PFSK-1 (cell line): Measurements from ENCODE around the gene CEACAM21.

Source experiments
- FOXP2 ChIP-seq: optimal IDR thresholded peaks from 2 replicates; pipeline ENCODE3; 2011; ENCODE audit warnings: borderline replicate concordance, control low read depth, inconsistent platforms; ENCODE audit not compliant: insufficient read depth; ENCODE audit errors: extremely low read length, extremely low read depth
- POLR2AphosphoS5 ChIP-seq: IDR thresholded peaks from 2 replicates; pipeline ENCODE4 v1.6.1; 2012; ENCODE audit warnings: low read depth, mild to moderate bottlenecking, control low read depth, low read length, moderate library complexity
- SIN3A ChIP-seq: IDR thresholded peaks from 2 replicates; pipeline ENCODE4 v1.6.1; 2012; ENCODE audit warnings: mild to moderate bottlenecking, low read length, moderate library complexity, borderline replicate concordance; ENCODE audit not compliant: insufficient read depth
- TAF1 ChIP-seq: IDR thresholded peaks from 2 replicates; pipeline ENCODE4 v1.6.1; 2012; ENCODE audit warnings: low read length, control low read depth, borderline replicate concordance; ENCODE audit not compliant: insufficient read depth
- TF ChIP-seq, protein P1 (sequence below), 2 experiments: IDR thresholded peaks; 2 replicates each; pipeline versions ENCODE4 v1.6.1 to v1.8.0; 2011 to 2012; ENCODE audit warnings: low read depth in 2 of 2, low read length in 2 of 2, control low read depth in 1 of 2, inconsistent platforms in 1 of 2, mild to moderate bottlenecking in 1 of 2, moderate library complexity in 1 of 2; ENCODE audit not compliant: insufficient read depth in 1 of 2

The CEACAM21 gene

DNA sequence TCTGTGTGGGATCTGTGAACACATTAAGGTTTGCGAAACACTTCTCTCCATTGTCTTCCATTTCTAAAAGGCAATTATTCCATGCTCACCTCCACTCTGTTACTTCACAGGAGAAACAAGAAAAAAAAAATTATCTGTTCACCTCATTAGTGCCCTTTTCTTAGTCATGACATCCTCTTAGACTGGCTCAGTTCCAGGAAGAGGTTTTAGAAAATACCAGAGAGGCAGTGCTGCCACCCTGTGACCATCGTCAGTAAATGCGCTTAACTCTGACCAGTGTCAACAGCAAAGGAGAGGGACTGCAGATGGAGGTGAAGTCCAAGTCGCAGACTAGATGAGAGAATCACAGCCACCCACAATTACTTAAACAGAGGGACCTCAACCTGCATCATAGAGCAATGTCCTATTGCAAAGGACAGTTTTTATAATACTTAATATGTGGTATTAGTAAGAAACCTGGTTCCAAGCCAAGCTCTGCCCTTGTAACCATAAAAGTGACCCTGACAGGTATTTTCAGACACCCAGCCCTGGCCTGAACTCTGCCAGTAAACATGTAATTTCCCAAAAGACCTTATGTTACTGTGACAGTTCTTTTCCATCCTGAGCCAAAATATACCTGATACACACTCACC, 19.4 kb downstream of the CEACAM21 start:
- TF ChIP-seq SIN3A (no peak), POLR2AphosphoS5 (no peak), TAF1 (no peak), FOXP2 (no peak)
- TF ChIP-seq, protein P1, sequence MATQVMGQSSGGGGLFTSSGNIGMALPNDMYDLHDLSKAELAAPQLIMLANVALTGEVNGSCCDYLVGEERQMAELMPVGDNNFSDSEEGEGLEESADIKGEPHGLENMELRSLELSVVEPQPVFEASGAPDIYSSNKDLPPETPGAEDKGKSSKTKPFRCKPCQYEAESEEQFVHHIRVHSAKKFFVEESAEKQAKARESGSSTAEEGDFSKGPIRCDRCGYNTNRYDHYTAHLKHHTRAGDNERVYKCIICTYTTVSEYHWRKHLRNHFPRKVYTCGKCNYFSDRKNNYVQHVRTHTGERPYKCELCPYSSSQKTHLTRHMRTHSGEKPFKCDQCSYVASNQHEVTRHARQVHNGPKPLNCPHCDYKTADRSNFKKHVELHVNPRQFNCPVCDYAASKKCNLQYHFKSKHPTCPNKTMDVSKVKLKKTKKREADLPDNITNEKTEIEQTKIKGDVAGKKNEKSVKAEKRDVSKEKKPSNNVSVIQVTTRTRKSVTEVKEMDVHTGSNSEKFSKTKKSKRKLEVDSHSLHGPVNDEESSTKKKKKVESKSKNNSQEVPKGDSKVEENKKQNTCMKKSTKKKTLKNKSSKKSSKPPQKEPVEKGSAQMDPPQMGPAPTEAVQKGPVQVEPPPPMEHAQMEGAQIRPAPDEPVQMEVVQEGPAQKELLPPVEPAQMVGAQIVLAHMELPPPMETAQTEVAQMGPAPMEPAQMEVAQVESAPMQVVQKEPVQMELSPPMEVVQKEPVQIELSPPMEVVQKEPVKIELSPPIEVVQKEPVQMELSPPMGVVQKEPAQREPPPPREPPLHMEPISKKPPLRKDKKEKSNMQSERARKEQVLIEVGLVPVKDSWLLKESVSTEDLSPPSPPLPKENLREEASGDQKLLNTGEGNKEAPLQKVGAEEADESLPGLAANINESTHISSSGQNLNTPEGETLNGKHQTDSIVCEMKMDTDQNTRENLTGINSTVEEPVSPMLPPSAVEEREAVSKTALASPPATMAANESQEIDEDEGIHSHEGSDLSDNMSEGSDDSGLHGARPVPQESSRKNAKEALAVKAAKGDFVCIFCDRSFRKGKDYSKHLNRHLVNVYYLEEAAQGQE (IDR thresholded peaks at IDR 0.05; ENCODE audit: insufficient read depth in 1 of 2, low read depth in 2 of 2, low read length in 2 of 2), result no peak

DNA sequence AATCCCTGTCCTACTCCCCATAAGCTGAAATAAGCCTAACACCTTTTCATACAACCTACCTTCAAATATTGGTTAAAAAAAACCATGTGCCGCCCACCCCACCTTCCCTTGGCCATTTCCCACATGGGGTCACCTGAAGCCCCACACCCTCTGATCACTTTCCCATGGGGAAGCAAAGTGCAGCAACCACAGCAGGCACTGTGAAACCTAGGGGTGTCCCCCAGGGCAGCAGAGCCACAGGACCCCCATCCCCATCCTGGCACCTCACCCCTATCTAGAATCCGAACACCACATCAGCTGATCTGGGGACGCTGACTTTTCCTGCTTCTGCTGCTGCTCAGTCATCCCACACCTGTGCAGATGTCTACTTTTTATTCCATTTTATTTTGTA, 19.9 kb downstream of the CEACAM21 start:
- TF ChIP-seq TAF1, result no peak

DNA sequence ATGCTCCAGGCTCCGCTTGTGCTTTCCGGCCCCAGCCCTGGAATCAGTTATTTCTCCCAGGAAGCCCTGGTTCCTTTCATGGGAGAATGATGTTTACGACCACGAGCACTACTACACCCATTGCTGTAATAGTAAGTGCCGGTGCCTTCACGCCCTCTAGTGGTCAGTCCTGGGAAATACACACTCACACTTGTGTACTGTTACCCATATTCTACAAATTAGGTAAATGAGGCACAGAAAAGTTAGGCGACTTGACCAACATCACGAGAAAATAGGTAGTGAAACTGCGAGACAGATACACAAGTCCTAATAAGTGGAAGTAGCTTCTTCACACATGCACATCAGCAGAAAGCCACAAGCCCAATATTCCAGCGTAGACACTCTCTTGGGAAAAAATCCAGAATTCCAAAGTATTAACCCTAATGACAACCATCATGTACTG, 21.7 kb downstream of the CEACAM21 start:
- TF ChIP-seq TAF1, result no peak
- peak; percentile 17 for TF ChIP-seq FOXP2

DNA sequence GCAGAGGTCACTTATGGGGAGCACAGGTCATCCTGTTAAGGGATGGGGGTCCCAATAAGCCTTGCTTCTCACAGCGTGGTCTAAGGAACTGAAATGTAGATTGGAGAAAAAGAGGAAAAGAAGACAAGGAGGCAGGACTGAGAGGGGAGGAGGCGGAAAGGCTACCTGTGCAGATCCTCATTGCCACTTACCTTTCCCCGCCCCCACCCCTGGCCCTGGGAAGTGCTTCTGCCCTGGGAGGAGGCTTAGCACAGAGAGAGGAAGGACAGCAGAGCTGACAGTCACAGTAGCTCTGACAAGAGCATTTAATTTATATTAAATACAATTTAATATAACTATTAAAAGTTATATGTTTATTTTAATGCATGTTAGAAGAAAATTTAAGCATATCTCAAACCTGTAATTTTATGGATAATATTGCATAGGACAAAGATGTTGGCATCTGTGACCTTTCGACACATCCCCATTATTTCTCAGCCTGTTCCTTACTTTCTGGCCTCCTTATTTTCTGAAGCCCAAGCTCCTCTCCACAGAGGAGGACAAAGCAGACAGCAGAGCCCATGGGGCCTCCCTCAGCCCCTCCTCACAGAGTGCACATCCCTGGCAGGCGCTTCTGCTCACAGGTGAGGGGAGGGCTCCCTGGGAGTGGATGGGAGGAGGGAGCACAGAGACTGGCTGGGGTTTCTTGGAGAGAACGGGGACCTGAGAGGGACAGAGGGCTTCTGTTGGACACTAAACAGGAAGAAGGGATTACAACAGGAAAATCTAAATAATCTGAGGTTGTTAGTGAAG, 23.4 kb downstream of the CEACAM21 start:
- TF ChIP-seq FOXP2 (no peak), SIN3A (no peak), TAF1 (no peak), POLR2AphosphoS5 (no peak)
- TF ChIP-seq, protein P1 (IDR thresholded peaks at IDR 0.05; ENCODE audit: insufficient read depth in 1 of 2, low read depth in 2 of 2, low read length in 2 of 2), result no peak

DNA sequence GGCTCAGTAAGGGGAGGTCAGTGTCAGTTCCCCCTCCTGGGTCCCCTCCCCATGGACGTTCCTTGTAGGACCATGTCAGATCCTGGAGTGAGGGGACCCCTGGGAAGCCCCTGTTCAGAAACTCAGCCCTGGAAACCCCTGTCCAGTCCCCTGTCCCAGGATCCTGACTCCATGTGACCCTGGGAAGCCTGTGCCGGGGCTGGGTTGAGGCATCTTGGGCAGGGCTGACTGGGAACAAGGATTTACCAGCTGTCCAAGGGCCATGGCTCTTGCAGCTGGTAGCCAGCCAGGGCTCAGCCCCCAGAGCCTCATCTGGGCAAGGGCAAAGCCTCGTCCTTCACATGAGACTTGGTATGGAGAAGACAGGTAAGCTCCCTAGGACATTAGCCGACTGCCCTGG, 25.8 kb downstream of the CEACAM21 start:
- no peak for TF ChIP-seq FOXP2
- no peak for TF ChIP-seq TAF1
- no peak for TF ChIP-seq POLR2AphosphoS5
- no peak for TF ChIP-seq SIN3A
- TF ChIP-seq, protein P1 (IDR thresholded peaks at IDR 0.05; ENCODE audit: insufficient read depth in 1 of 2, low read depth in 2 of 2, low read length in 2 of 2), result no peak

DNA sequence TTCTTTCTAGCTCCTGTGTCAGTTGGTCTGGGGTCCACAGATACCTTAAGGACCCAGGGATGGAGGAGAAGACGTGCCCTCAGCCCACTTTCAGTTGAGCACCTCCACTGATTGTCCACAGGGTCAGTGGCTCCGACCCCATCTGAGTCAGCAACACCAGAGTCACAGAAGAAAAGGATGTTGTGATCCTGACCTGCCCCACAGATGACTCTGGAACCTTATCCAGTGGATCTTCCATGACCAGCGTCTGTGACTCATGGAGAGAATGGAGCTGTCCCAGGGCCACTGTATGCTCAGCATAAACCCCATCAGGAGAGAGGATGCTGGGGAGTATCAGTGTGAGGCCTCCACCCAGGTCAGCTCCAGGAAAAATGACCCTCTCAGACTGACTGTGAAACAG, 28.9 kb downstream of the CEACAM21 start:
- TF ChIP-seq TAF1 (no peak), FOXP2 (no peak), POLR2AphosphoS5 (no peak), SIN3A (no peak)
- TF ChIP-seq, protein P1 (IDR thresholded peaks at IDR 0.05; ENCODE audit: insufficient read depth in 1 of 2, low read depth in 2 of 2, low read length in 2 of 2), result no peak
